ENCODE data around the gene PHETA1.

PHETA1 gene

DNA sequence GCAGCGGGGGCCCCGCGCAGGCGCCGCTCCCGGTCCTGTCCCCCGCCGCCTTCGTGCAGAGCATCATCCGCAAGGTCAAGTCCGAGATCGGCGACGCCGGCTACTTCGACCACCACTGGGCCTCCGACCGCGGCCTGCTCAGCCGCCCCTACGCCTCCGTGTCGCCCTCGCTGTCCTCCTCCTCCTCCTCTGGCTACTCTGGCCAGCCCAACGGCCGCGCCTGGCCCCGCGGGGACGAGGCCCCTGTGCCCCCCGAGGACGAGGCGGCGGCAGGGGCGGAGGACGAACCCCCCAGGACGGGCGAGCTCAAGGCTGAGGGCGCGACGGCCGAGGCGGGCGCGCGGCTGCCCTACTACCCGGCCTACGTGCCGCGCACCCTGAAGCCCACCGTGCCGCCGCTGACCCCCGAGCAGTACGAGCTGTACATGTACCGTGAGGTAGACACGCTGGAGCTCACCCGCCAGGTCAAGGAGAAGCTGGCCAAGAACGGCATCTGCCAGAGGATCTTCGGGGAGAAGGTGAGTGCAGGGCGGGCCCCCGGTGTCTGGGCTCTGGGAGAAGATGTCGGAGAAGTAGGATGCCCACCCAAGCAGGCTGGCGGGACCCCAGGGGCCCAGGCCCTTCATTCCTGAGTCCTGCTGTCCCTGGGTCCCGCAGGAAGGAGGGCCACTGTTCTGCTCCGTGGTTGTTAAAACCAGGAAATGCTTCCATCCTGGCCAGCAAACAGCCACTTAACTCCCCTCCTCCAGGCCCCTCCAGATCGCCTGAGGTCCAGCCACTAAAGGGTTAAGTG, 48.4 kb downstream of the PHETA1 start:
- no peak for DNase-seq

DNA sequence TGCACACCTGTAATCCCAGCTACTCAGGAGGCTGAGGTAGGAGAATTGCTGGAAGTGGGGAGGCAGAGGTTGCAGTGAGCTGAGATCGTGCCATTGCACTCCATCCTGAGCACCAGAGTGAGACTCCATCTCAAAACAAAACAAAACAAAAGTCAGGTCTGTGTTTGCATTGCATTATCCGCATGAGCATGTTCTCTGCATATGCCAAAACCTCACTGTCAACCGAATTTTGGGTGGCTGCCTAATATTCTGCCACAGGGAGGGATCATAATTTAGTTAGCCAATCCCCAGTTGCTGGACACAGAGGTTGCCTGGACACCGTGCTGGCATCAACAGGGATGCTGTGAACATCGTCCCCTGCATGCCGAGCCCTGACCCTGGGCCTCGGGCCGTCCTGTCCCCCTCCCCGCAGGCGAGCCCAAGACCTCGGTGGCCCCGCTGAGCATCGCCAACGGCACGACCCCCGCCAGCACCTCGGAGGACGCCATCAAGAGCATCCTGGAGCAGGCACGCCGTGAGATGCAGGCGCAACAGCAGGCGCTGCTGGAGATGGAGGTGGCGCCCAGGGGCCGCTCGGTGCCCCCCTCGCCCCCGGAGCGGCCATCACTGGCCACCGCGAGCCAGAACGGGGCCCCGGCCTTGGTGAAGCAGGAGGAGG, 49.2 kb downstream of the PHETA1 start:
- DNase-seq, result no peak

DNA sequence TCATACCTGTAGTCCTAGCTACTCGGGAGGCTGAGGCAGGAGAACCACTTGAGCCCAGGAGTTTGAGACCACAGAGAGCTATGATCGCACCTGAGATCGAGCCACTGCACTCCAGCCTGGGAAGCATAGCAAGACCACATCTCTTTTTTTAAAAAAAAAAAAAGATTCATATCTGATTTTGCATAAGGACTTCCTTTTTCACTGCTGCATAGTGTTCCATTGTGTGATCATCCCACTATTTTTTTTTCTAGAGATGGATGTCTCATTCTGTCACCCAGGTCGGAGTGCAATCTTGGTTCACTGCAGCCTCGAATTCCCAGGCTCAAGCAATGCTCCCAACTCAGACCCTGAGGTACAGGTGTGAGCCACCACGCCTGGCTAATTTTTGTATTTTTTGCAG, 50.4 kb downstream of the PHETA1 start:
- no peak for DNase-seq

DNA sequence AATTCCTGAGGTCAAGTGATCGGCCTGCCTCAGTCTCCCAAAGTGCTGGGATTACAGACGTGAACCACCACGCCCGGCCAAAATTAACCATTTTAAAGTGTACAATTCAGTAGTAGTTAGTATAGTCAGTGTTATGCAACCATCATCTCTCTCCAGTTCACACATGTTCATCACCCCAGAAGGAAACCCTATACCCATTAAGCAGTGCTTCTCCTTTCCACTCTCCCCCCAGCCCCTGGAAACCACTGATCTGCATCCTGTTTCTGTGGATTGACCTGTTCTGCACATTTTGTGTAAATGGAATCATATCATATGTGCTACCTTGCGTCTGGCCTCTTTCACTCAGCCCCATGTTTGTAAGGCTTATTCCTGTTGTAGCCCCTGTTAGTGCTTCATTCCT, 52.2 kb downstream of the PHETA1 start:
- DNase-seq, result no peak

DNA sequence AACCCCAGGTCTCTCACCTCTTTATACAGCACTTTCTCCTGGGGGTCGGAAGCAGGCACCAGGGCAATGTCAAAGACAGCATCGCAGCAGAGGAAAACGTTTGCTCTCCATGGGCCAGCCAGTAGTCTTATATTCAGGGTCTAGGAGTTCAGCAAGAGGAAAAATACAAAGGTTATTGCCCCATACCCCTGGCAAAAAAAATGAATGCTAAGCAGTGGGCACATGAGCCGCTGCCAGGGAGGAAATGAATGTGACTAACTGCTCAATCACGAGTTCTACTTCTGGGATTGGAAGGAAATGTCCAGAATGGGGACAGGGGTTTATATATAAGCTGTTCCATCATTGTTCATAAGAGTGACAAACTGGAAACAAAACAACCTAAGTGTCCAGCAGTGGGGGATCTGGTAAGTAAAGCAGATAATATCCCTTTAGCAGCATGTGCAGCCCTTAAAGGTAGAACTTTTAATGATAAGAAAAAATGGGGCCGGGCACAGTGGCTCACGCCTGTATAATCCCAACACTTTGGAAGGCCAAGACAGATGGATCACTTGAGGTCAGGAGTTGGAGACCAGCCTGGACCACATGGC, 53.8 kb downstream of the PHETA1 start:
- no peak for DNase-seq

DNA sequence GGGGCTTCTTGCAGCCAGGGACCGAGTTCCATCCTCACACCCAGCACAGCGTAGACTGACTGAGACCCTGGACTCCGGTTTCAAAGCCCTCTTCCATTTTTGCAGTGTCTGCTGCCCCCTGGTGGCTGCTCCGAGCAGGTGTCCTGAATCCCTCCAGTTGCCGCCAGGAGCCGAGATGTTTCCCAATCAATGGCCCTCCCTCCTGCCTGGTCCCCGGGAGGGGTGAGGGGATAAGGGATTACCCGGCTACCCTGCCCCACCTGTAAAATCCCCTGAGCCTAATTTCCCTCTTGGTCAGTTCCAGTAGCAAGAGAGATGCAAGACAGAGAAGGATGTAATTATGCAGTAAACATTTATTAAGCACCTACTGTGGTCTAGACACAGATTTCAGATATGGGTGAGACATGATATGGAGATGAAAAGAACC, 55.0 kb downstream of the PHETA1 start:
- peak; percentile 22 to 63 (median 60) for DNase-seq

DNA sequence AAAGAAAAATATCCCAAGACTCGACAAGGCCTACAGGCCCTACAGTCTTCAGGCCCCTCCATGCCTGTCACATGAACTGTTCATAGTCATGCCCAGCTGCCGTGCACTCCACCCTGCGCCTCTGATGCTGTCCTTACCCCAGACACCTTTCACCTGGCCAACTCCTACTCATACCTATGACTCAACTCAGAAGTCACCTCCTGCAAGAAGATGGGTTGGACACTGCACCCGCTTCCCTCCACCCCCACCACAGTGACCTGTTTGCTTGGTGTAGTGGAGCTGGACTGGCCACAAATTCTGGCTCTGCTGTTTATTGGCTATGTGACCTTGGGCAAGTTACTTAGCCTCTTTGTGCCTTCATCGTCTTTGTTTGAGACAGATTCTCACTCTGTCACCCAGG, 56.2 kb downstream of the PHETA1 start:
- no peak for DNase-seq

DNA sequence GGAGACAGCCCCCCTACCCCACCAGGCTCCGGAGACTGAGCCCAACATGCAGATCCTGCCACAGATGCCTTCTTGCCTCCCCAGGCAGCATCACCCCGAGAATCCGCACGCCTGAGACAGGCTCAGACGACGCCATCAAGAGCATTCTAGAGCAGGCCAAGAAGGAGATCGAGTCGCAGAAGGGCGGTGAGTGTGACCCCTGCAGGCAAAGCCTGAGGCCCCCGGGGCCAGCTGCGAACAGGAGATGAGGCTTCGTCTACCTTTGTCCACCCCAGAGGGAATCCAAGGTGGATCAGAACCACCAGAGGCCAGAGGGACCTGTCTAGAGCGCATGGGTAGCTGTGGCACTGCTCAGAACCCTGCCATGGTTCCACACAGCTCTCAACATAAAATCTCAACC, 56.9 kb downstream of the PHETA1 start:
- no peak for DNase-seq

DNA sequence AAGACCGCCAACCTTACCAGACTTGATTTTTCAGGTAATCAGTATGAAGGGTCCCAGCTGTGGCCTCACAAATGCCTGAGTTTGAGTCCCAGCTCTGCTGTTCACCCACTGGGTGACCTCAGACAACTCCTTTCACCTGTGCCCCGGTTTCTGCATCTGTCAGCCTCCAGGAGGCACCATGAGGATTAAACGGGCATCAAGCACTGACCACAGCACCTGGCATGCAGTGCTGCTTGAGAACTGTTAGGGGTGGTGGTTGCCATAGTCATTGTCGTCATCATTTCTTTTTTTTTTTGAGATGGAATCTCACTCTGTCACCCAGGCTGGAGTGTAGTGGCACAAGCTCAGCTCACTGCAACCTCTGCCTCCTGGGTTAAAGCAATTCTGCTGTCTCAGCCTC, 57.9 kb downstream of the PHETA1 start:
- DNase-seq, result no peak

Measured in T-helper 2 cell (primary cell).